IPS-18c (cell line): ENCODE results near the gene PMEL.

Experiments used
- H3K4me3 ChIP-seq: 2 replicates; pipeline ENCODE4 v1.7.0; 2013; ENCODE audit warnings: low read depth, mild to moderate bottlenecking, low read length, moderate library complexity; ENCODE audit not compliant: insufficient read depth
- H3K9me3 ChIP-seq: one replicate; pipeline ENCODE4 v1.6.1; 2013; ENCODE audit warnings: mild to moderate bottlenecking, low read length, moderate library complexity; ENCODE audit not compliant: control insufficient read depth, insufficient read depth

PMEL gene

GRCh38 chr12:55965240-55965639 is 602 bp downstream of the PMEL start:
- peak overlapping the region; percentile 97 for H3K4me3 ChIP-seq
- no peaks in the 10 kb centered on the region for H3K9me3 ChIP-seq

GRCh38 chr12:55963760-55964159 is 2.1 kb downstream of the PMEL start:
- H3K4me3 ChIP-seq, result no peak overlapping the region

GRCh38 chr12:55957106-55957859 is 8.6 kb downstream of the PMEL start:
- no peak overlapping the region for H3K4me3 ChIP-seq

More at GRCh38 chr12:55963760-55964159, 2.1 kb downstream of the PMEL start:
- no peaks in the 10 kb centered on the region for H3K9me3 ChIP-seq

GRCh38 chr12:55955800-55956508 is 9.9 kb downstream of the PMEL start:
- no peak overlapping the region for H3K4me3 ChIP-seq
- H3K9me3 ChIP-seq, result no peaks in the 10 kb centered on the region

More at GRCh38 chr12:55957106-55957859, 8.6 kb downstream of the PMEL start:
- no peaks in the 10 kb centered on the region for H3K9me3 ChIP-seq

GRCh38 chr12:55955344-55955743 is 10.5 kb downstream of the PMEL start:
- H3K9me3 ChIP-seq, result no peaks in the 10 kb centered on the region
- no peak overlapping the region for H3K4me3 ChIP-seq

GRCh38 chr12:55946553-55946952 is 19.3 kb downstream of the PMEL start:
- H3K9me3 ChIP-seq, result no peaks in the 10 kb centered on the region
- H3K4me3 ChIP-seq, result no peak overlapping the region

- Histone ChIP-seq H3K9me3 (no peaks in the 10 kb centered on the region), H3K4me3 (no peak overlapping the region)
Observed at GRCh38 chr12:55942577-55943136, 23.2 kb downstream of the PMEL start.

GRCh38 chr12:55942055-55942454 is 23.8 kb downstream of the PMEL start:
- H3K9me3 ChIP-seq, result no peaks in the 10 kb centered on the region
- H3K4me3 ChIP-seq, result no peak overlapping the region

GRCh38 chr12:55940065-55940732 is 25.6 kb downstream of the PMEL start:
- no peaks in the 10 kb centered on the region for H3K9me3 ChIP-seq
- 0 out of 2 replicates have a peak overlapping the region, but pooled peaks have one; percentile 6 for H3K4me3 ChIP-seq

- H3K4me3 ChIP-seq, result no peak overlapping the region
Observed at GRCh38 chr12:55938826-55939501, 26.9 kb downstream of the PMEL start.

GRCh38 chr12:55937981-55938380 is 27.9 kb downstream of the PMEL start:
- no peak overlapping the region for H3K4me3 ChIP-seq
- H3K9me3 ChIP-seq, result no peaks in the 10 kb centered on the region

More at GRCh38 chr12:55938826-55939501, 26.9 kb downstream of the PMEL start:
- no peaks in the 10 kb centered on the region for H3K9me3 ChIP-seq

GRCh38 chr12:55935738-55936151 is 30.1 kb downstream of the PMEL start:
- Histone ChIP-seq H3K9me3 (no peaks in the 10 kb centered on the region), H3K4me3 (no peak overlapping the region)

- no peak overlapping the region for H3K4me3 ChIP-seq
- no peaks in the 10 kb centered on the region for H3K9me3 ChIP-seq
Observed at GRCh38 chr12:55934773-55935172, 31.1 kb downstream of the PMEL start.

GRCh38 chr12:55933799-55934742 is 31.8 kb downstream of the PMEL start:
- Histone ChIP-seq H3K4me3 (no peak overlapping the region), H3K9me3 (no peaks in the 10 kb centered on the region)

GRCh38 chr12:55933169-55933798 is 32.6 kb downstream of the PMEL start:
- no peaks in the 10 kb centered on the region for H3K9me3 ChIP-seq
- no peak overlapping the region for H3K4me3 ChIP-seq

GRCh38 chr12:55932551-55932910 is 33.3 kb downstream of the PMEL start:
- Histone ChIP-seq H3K4me3 (peak overlapping the region; percentile 63; the same call in 1 of the 2 replicates), H3K9me3 (no peaks in the 10 kb centered on the region)
